Measurements from ENCODE around the gene SMAD6.

Gene SMAD6

GRCh38 chr15:66765478-66766281 is 63.6 kb downstream of the SMAD6 start (continued):
- TF ChIP-seq ZBTB10 (tag by site-specific recombination; IDR thresholded peaks at IDR 0.05) (no peak), EGR2 (tag by site-specific recombination; IDR thresholded peaks at IDR 0.05; ENCODE audit: low read depth) (0 out of 2 replicates have a peak, but pooled peaks have one; percentile 6), ZNF138 (tag by site-specific recombination; IDR thresholded peaks at IDR 0.05; ENCODE audit: borderline replicate concordance) (no peak), ZBTB44 (tag by site-specific recombination; IDR thresholded peaks at IDR 0.05) (peak; percentile 94), ZNF670 (tag by site-specific recombination; IDR thresholded peaks at IDR 0.05; ENCODE audit: low read depth) (no peak), WT1 (tag by site-specific recombination; IDR thresholded peaks at IDR 0.05) (peak; percentile 93), ZFHX2 (tag by site-specific recombination; conservative IDR thresholded peaks at IDR 0.05) (peak; percentile 32; the same call in 1 of the 2 replicates), KLF16 (tag by site-specific recombination; IDR thresholded peaks at IDR 0.05) (0 out of 2 replicates have a peak, but pooled peaks have one; percentile 50), KLF17 (tag by site-specific recombination; IDR thresholded peaks at IDR 0.05) (no peak), ZNF600 (tag by site-specific recombination; IDR thresholded peaks at IDR 0.05) (peak; percentile 47), ZNF10 (tag by site-specific recombination; IDR thresholded peaks at IDR 0.05) (no peak), ZNF558 (tag by site-specific recombination; IDR thresholded peaks at IDR 0.05) (no peak), ZNF169 (tag by site-specific recombination; IDR thresholded peaks at IDR 0.05) (no peak), ZNF274 (IDR thresholded peaks at IDR 0.05; ENCODE audit: low read length) (no peak), ZNF274 (tag by site-specific recombination; IDR thresholded peaks at IDR 0.05; ENCODE audit: borderline replicate concordance) (no peak), MEIS1 (CRISPR knock-in tag; IDR thresholded peaks at IDR 0.05; ENCODE audit: borderline replicate concordance) (peak; percentile 97), ZNF621 (tag by site-specific recombination; IDR thresholded peaks at IDR 0.05) (no peak), GLIS1 (tag by site-specific recombination; IDR thresholded peaks at IDR 0.05) (peak; percentile 57), TRIM28 (IDR thresholded peaks at IDR 0.05; ENCODE audit: borderline replicate concordance, low read length) (no peak), ZNF518A (tag by site-specific recombination; conservative IDR thresholded peaks at IDR 0.05; ENCODE audit: low read depth) (0 out of 2 replicates have a peak, but pooled peaks have one; percentile 22), GLIS2 (tag by site-specific recombination; IDR thresholded peaks at IDR 0.05) (no peak), ZBTB8A (tag by site-specific recombination; IDR thresholded peaks at IDR 0.05) (peak; percentile 68), ZNF48 (tag by site-specific recombination; IDR thresholded peaks at IDR 0.05) (no peak), PATZ1 (tag by site-specific recombination; IDR thresholded peaks at IDR 0.05) (peak; percentile 27; the same call in 1 of the 2 replicates), BCL11A (tag by site-specific recombination; IDR thresholded peaks at IDR 0.05; ENCODE audit: low read depth) (no peak)
